K562 (cell line): Measurements from ENCODE around the gene RPL15. TPM values are rescaled to one million over a fixed set of nuclear protein-coding genes. Genes with fewer than 3 reads are reported as not detected.

ENCODE experiments used
- C11orf30 ChIP-seq: fragments of 450-650 bp; IDR thresholded peaks from 2 replicates; pipeline ENCODE4 v1.6.1; 2016; ENCODE audit warnings: low read depth, mild to moderate bottlenecking
- E2F1 ChIP-seq: sonication (generic); formaldehyde crosslinking; IDR thresholded peaks from 2 replicates; pipeline ENCODE4 v1.8.1; 2023; ENCODE audit warnings: mild to moderate bottlenecking, missing genetic modification reagents, moderate library complexity
- ETS2 ChIP-seq: IDR thresholded peaks from 2 replicates; pipeline ENCODE4 v1.6.1; 2016; ENCODE audit warnings: borderline replicate concordance, missing genetic modification characterization, mild to moderate bottlenecking, moderate library complexity, missing compliant biosample characterization; ENCODE audit not compliant: poor library complexity, severe bottlenecking
- FOXO4 ChIP-seq: fragments of 450-650 bp; formaldehyde crosslinking; IDR thresholded peaks from 2 replicates; pipeline ENCODE4 v1.4.0; 2020; ENCODE audit warnings: mild to moderate bottlenecking, moderate library complexity
- GATAD2B ChIP-seq: fragments of 450-650 bp; IDR thresholded peaks from 2 replicates; pipeline ENCODE4 v1.6.1; 2017; ENCODE audit warnings: mild to moderate bottlenecking, borderline replicate concordance
- POLR2H ChIP-seq: IDR thresholded peaks from 2 replicates; pipeline ENCODE4 v1.6.1; 2016; ENCODE audit warnings: missing genetic modification characterization, low read depth, mild to moderate bottlenecking, control low read depth, missing compliant biosample characterization, moderate library complexity
- TOE1 ChIP-seq, 2 experiments: fragments of 450-650 bp in 1 of 2; sonication (generic) in 1 of 2; formaldehyde crosslinking in 1 of 2; IDR thresholded peaks; 2 replicates each; pipeline versions ENCODE4 v1.7.1 to v1.8.0; 2016 to 2022; ENCODE audit warnings: borderline replicate concordance in 2 of 2, mild to moderate bottlenecking in 2 of 2, antibody characterized with exemption in 1 of 2, inconsistent platforms in 1 of 2, low read depth in 1 of 2, missing genetic modification reagents in 1 of 2, moderate library complexity in 1 of 2
- ZNF224 ChIP-seq: sonication (generic); formaldehyde crosslinking; IDR thresholded peaks from 2 replicates; pipeline ENCODE4 v1.8.0; 2022; ENCODE audit warnings: mild to moderate bottlenecking, missing genetic modification reagents
- ZNF384 ChIP-seq: IDR thresholded peaks from 2 replicates; pipeline ENCODE4 v1.6.1; 2012; ENCODE audit warnings: low read depth, low read length, improper control_type of control experiment
- ZNF57 ChIP-seq: fragments of 450-650 bp; formaldehyde crosslinking; IDR thresholded peaks from 2 replicates; pipeline ENCODE4 v1.4.0; 2020; ENCODE audit warnings: mild to moderate bottlenecking, moderate library complexity
- ZNF696 ChIP-seq: fragments of 250-450 bp; sonication (Bioruptor Pico); conservative IDR thresholded peaks from 2 replicates; pipeline ENCODE4 v1.4.0; 2020; ENCODE audit warnings: mild to moderate bottlenecking, moderate library complexity
- ZNF75A ChIP-seq: fragments of 450-650 bp; formaldehyde crosslinking; IDR thresholded peaks from 2 replicates; pipeline ENCODE4 v1.4.0; 2020; ENCODE audit warnings: mild to moderate bottlenecking
- ZNF79 ChIP-seq: fragments of 250-450 bp; sonication (Bioruptor Pico); IDR thresholded peaks from 2 replicates; pipeline ENCODE4 v1.4.0; 2020; ENCODE audit warnings: low read depth, mild to moderate bottlenecking, moderate library complexity
- polyA plus RNA-seq, 8 experiments: library from polyadenylated mRNA; depleted of rRNA in 4 of 8; stranded (reverse) in 5 of 8; unstranded in 3 of 8; fragments of >200 nt; fragmentation: Nextera tagmentation in 2 of 8; fragmentation: Illumina TruSeq in 1 of 8; extraction: Ambion mirVana in 2 of 8; extraction: Trizol in 1 of 8; gene quantifications; 2 replicates each; pipeline versions ENCODE4 v1.2.1 to v1.2.3, GENCODE V29; 2011 to 2014; ENCODE audit warnings: inconsistent platforms in 1 of 8, missing spikeins in 1 of 8
- total RNA-seq, 7 experiments: library from RNA; depleted of rRNA in 6 of 7; stranded (reverse); fragments of >200 nt in 6 of 7; fragmentation: Illumina TruSeq in 2 of 7; extraction: Trizol in 2 of 7; gene quantifications; 2 replicates each; pipeline versions ENCODE4 v1.2.1 to v1.2.3, GENCODE V29; 2011 to 2021; ENCODE audit warnings: low replicate concordance in 1 of 7
- TF ChIP-seq, protein P1 (sequence below): fragments of 450-650 bp; IDR thresholded peaks from 2 replicates; pipeline ENCODE4 v1.6.1; 2016
- TF ChIP-seq, protein P2 (sequence below): fragments of 450-650 bp; formaldehyde crosslinking; IDR thresholded peaks from 2 replicates; pipeline ENCODE4 v1.4.0; 2020; ENCODE audit warnings: mild to moderate bottlenecking, moderate library complexity
- TF ChIP-seq, protein P3 (sequence below): fragments of 200-800 bp; sonication (Bioruptor generic); IDR thresholded peaks from 2 replicates; pipeline ENCODE4 v1.6.1; 2016; ENCODE audit warnings: missing genetic modification characterization, missing compliant biosample characterization

RPL15 gene
- total and polyA plus RNA-seq, 9 of the 15 experiments (the other 6 are each of a cell fraction or from before 2014, with no cell fraction given), result 2,393 to 8,850 (median 3,928) TPM

- TF ChIP-seq C11orf30 (peak; percentile 42), FOXO4 (CRISPR knock-in tag) (no peak), ZNF79 (CRISPR knock-in tag) (no peak), POLR2H (tag) (no peak), E2F1 (CRISPR knock-in tag) (peak; percentile 95), ZNF384 (no peak), ZNF696 (no peak), ZNF75A (CRISPR knock-in tag) (no peak), GATAD2B (peak; percentile 94), ZNF57 (CRISPR knock-in tag) (no peak), ZNF224 (no peak), ETS2 (tag) (no peak), TOE1 (IDR thresholded peaks at IDR 0.05; ENCODE audit: borderline replicate concordance) (no peak; the same call in 1 of the 2 replicates), TOE1 (CRISPR knock-in tag; IDR thresholded peaks at IDR 0.05; ENCODE audit: borderline replicate concordance, low read depth) (no peak)
- TF ChIP-seq, protein P1, sequence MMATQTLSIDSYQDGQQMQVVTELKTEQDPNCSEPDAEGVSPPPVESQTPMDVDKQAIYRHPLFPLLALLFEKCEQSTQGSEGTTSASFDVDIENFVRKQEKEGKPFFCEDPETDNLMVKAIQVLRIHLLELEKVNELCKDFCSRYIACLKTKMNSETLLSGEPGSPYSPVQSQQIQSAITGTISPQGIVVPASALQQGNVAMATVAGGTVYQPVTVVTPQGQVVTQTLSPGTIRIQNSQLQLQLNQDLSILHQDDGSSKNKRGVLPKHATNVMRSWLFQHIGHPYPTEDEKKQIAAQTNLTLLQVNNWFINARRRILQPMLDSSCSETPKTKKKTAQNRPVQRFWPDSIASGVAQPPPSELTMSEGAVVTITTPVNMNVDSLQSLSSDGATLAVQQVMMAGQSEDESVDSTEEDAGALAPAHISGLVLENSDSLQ, result no peak
- TF ChIP-seq, protein P2, sequence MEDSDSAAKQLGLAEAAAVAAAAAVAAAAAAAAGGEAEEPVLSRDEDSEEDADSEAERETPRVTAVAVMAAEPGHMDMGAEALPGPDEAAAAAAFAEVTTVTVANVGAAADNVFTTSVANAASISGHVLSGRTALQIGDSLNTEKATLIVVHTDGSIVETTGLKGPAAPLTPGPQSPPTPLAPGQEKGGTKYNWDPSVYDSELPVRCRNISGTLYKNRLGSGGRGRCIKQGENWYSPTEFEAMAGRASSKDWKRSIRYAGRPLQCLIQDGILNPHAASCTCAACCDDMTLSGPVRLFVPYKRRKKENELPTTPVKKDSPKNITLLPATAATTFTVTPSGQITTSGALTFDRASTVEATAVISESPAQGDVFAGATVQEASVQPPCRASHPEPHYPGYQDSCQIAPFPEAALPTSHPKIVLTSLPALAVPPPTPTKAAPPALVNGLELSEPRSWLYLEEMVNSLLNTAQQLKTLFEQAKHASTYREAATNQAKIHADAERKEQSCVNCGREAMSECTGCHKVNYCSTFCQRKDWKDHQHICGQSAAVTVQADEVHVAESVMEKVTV (CRISPR knock-in tag), result no peak
- TF ChIP-seq, protein P3, sequence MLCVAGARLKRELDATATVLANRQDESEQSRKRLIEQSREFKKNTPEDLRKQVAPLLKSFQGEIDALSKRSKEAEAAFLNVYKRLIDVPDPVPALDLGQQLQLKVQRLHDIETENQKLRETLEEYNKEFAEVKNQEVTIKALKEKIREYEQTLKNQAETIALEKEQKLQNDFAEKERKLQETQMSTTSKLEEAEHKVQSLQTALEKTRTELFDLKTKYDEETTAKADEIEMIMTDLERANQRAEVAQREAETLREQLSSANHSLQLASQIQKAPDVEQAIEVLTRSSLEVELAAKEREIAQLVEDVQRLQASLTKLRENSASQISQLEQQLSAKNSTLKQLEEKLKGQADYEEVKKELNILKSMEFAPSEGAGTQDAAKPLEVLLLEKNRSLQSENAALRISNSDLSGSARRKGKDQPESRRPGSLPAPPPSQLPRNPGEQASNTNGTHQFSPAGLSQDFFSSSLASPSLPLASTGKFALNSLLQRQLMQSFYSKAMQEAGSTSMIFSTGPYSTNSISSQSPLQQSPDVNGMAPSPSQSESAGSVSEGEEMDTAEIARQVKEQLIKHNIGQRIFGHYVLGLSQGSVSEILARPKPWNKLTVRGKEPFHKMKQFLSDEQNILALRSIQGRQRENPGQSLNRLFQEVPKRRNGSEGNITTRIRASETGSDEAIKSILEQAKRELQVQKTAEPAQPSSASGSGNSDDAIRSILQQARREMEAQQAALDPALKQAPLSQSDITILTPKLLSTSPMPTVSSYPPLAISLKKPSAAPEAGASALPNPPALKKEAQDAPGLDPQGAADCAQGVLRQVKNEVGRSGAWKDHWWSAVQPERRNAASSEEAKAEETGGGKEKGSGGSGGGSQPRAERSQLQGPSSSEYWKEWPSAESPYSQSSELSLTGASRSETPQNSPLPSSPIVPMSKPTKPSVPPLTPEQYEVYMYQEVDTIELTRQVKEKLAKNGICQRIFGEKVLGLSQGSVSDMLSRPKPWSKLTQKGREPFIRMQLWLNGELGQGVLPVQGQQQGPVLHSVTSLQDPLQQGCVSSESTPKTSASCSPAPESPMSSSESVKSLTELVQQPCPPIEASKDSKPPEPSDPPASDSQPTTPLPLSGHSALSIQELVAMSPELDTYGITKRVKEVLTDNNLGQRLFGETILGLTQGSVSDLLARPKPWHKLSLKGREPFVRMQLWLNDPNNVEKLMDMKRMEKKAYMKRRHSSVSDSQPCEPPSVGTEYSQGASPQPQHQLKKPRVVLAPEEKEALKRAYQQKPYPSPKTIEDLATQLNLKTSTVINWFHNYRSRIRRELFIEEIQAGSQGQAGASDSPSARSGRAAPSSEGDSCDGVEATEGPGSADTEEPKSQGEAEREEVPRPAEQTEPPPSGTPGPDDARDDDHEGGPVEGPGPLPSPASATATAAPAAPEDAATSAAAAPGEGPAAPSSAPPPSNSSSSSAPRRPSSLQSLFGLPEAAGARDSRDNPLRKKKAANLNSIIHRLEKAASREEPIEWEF (CRISPR knock-in tag), result no peak
Observed at GRCh38 chr3:23945913-23946687, 29.2 kb downstream of the RPL15 start (continued).
